ENCODE data around the gene PEX11G. TPM values are rescaled to one million over a fixed set of nuclear protein-coding genes. Genes with fewer than 3 reads are reported as not detected.
A peak's percentile ranks its signal among the peaks of the same experiment; 100 is the strongest.

Gene PEX11G
- total and polyA plus RNA-seq, 9 of the 15 experiments (the other 6 are each of a cell fraction or from before 2014, with no cell fraction given): 0.07 to 3.2 (median 0.70) TPM; not detected in 1

- TF ChIP-seq CREM (IDR thresholded peaks at IDR 0.05; ENCODE audit: low read depth): no peak
- no peak for TF ChIP-seq ZNF444 (CRISPR knock-in tag; IDR thresholded peaks at IDR 0.05)
- 0 out of 4 replicates have a peak, but pooled peaks of 1 of the 2 experiments have one; percentile 23 for TF ChIP-seq MAZ (CRISPR knock-in tag; conservative IDR thresholded peaks at IDR 0.05 in 1 of 2, IDR thresholded peaks at IDR 0.05 in 1 of 2)
- TF ChIP-seq PKNOX1 (IDR thresholded peaks at IDR 0.05): peak; percentile 21; the same call in 1 of the 2 replicates
- TF ChIP-seq SFPQ (IDR thresholded peaks at IDR 0.05; ENCODE audit: low read depth, low read length): no peak
- no peak for TF ChIP-seq NCOA6 (IDR thresholded peaks at IDR 0.05)
- TF ChIP-seq TFAP4 (CRISPR knock-in tag; IDR thresholded peaks at IDR 0.05; ENCODE audit: borderline replicate concordance): peak; percentile 58; the same call in 1 of the 2 replicates
- TF ChIP-seq ZNF277 (CRISPR knock-in tag; IDR thresholded peaks at IDR 0.05; ENCODE audit: borderline replicate concordance): no peak
- TF ChIP-seq CTCF (IDR thresholded peaks at IDR 0.05 in 2 of 3, conservative IDR thresholded peaks at IDR 0.05 in 1 of 3; ENCODE audit: insufficient read depth in 2 of 3, low read depth in 1 of 3, low read length in 3 of 3): 0 out of 6 replicates have a peak, but pooled peaks of 1 of the 3 experiments have one; percentile 1
- peak; percentile 88 for TF ChIP-seq JUND (IDR thresholded peaks at IDR 0.05; ENCODE audit: borderline replicate concordance, low read depth, low read length)
- peak; percentile 76; the same call in 1 of the 3 replicates for TF ChIP-seq JUND (tag; IDR thresholded peaks at IDR 0.05; ENCODE audit: borderline replicate concordance, low read depth, low read length)
- no peak for TF ChIP-seq ZFPM2 (CRISPR knock-in tag; IDR thresholded peaks at IDR 0.05)
- TF ChIP-seq ZNF384 (IDR thresholded peaks at IDR 0.05; ENCODE audit: low read depth, low read length): no peak
- TF ChIP-seq STAT5B (CRISPR knock-in tag; IDR thresholded peaks at IDR 0.05): no peak
- 0 out of 2 replicates have a peak, but pooled peaks have one; percentile 28 for TF ChIP-seq VEZF1 (CRISPR knock-in tag; IDR thresholded peaks at IDR 0.05)
These were observed 19.0 kb upstream of the PEX11G start (continued) for GRCh38 chr19:7507884-7508283.

Data from K562 (cell line).